Activated CD8-positive, alpha-beta T cell treated with anti-CD3 and anti-CD28 coated beads for 36 hours (primary cell): ENCODE data around the gene GCLC. TPM values are rescaled to one million over a fixed set of nuclear protein-coding genes. Genes with fewer than 3 reads are reported as not detected.

ENCODE experiments used
- ATAC-seq: fragments of 200-7000 bp; cut with Tn5 transposase; one replicate; pipeline ENCODE4 v1.10.0; 2021; ENCODE audit warnings: mild to moderate bottlenecking, moderate library complexity
- CTCF ChIA-PET: fragments of 350-600 bp; sonication (Branson Sonifier 250); formaldehyde crosslinking; loops from one replicate; lab custom pipeline; 2021; ENCODE audit warnings: antibody characterized with exemption; lab: Charles Lee
- POLR2A ChIA-PET: fragments of 350-600 bp; sonication (Branson Sonifier 250); formaldehyde crosslinking; loops from one replicate; lab custom pipeline; 2021; ENCODE audit warnings: antibody characterized with exemption; lab: Charles Lee
- DNase-seq: peaks from one replicate; pipeline ENCODE4 v3.0.0-alpha.2; 2020
- H3K27ac Mint-ChIP-seq: one replicate; pipeline ENCODE4 v1.8.0; 2021; ENCODE audit warnings: mild to moderate bottlenecking, mixed read lengths
- H3K27me3 Mint-ChIP-seq: one replicate; pipeline ENCODE4 v1.8.0; 2021; ENCODE audit warnings: mixed read lengths
- H3K36me3 Mint-ChIP-seq: one replicate; pipeline ENCODE4 v1.8.0; 2021; ENCODE audit warnings: low read depth, mixed read lengths
- H3K4me1 Mint-ChIP-seq: one replicate; pipeline ENCODE4 v1.8.0; 2021; ENCODE audit warnings: low read depth, mixed read lengths
- H3K4me3 Mint-ChIP-seq: one replicate; pipeline ENCODE4 v1.8.0; 2021; ENCODE audit warnings: mild to moderate bottlenecking, moderate library complexity, mixed read lengths
- H3K9me3 Mint-ChIP-seq: one replicate; pipeline ENCODE4 v1.8.0; 2021; ENCODE audit warnings: mixed read lengths
- CTCF ChIP-seq: fragments of 200-600 bp; IDR thresholded peaks from one replicate; pipeline ENCODE4 v1.8.0; 2022; ENCODE audit warnings: antibody characterized with exemption, mild to moderate bottlenecking
- intact Hi-C: fragments of 100-400 bp; cut with micrococcal nuclease; formaldehyde crosslinking; loops from one replicate; pipeline ENCODE4 v1.10.0; 2022
- total RNA-seq, 2 experiments: library from RNA; stranded (reverse); gene quantifications; one replicate each; pipeline ENCODE4 v1.2.3, GENCODE V29; 2021

GCLC gene
- total RNA-seq, 2 experiments from 2014 or later = 17.0 to 18.6 TPM

GRCh38 chr6:53547811-53548496 lies 3.1 kb upstream of the GCLC start:
- intact Hi-C loops = no loop called here
- no peak for TF ChIP-seq CTCF
- DNase-seq (peak; percentile 95), ATAC-seq (peak; percentile 85)
- Mint-ChIP-seq H3K9me3 (no peaks in the 10 kb centered on the region), H3K36me3 (no peaks in the 10 kb centered on the region), H3K27ac (peak overlapping the region; percentile 60), H3K4me3 (peak overlapping the region; percentile 84), H3K27me3 (peaks cover 1% of the 10 kb centered on the region), H3K4me1 (peaks cover 40% of the 10 kb centered on the region)
- POLR2A ChIA-PET = interaction anchor here (0.8 to 2.2 kb wide), 4 partner anchors 9 to 104 kb away, joined by 3 to 12 read pairs (median 4); no protein-coding TSS in a partner anchor
- CTCF ChIA-PET = interaction anchor here (0.8 to 1.9 kb wide), 7 partner anchors 14 to 380 kb away, joined by 3 to 8 read pairs (median 5); no protein-coding TSS in a partner anchor

GRCh38 chr6:53547166-53547810 lies 2.4 kb upstream of the GCLC start:
- DNase-seq = no peak
- ChIA-PET POLR2A (interaction anchor here (0.8 to 2.2 kb wide), 4 partner anchors 8 to 104 kb away, joined by 3 to 12 read pairs (median 4); no protein-coding TSS in a partner anchor), CTCF (interaction anchor here (1.0 to 1.9 kb wide), 6 partner anchors 13 to 379 kb away, joined by 3 to 8 read pairs (median 5); no protein-coding TSS in a partner anchor)
- intact Hi-C loops = no loop called here
- no peak for TF ChIP-seq CTCF
- peak overlapping the region; percentile 60 for H3K27ac Mint-ChIP-seq
- peak; percentile 2 for ATAC-seq
- H3K27me3 Mint-ChIP-seq = peaks cover 1% of the 10 kb centered on the region
- H3K4me3 Mint-ChIP-seq = peak overlapping the region; percentile 84
- H3K4me1 Mint-ChIP-seq = peaks cover 42% of the 10 kb centered on the region
- no peaks in the 10 kb centered on the region for H3K9me3 Mint-ChIP-seq
- no peaks in the 10 kb centered on the region for H3K36me3 Mint-ChIP-seq

- TF ChIP-seq CTCF = no peak
- H3K36me3 Mint-ChIP-seq = peaks cover under 1% of the 10 kb centered on the region
- H3K9me3 Mint-ChIP-seq = no peaks in the 10 kb centered on the region
- H3K4me1 Mint-ChIP-seq = peaks cover 44% of the 10 kb centered on the region
- DNase-seq (no peak), ATAC-seq (no peak)
- no peak overlapping the region for H3K4me3 Mint-ChIP-seq
- no peak overlapping the region for H3K27ac Mint-ChIP-seq
- intact Hi-C loops = no loop called here
- peaks cover 1% of the 10 kb centered on the region for H3K27me3 Mint-ChIP-seq
- CTCF ChIA-PET = no interaction called here
- POLR2A ChIA-PET = interaction anchor here (0.6 kb wide), 1 partner anchor 8 kb away, joined by 3 read pairs; no protein-coding TSS in a partner anchor
Observed at GRCh38 chr6:53546281-53546680, 1.4 kb upstream of the GCLC start.

GRCh38 chr6:53544217-53544469 lies 758 bp downstream of the GCLC start:
- Mint-ChIP-seq H3K4me3 (peak overlapping the region; percentile 94), H3K27me3 (peaks cover 1% of the 10 kb centered on the region), H3K4me1 (peaks cover 56% of the 10 kb centered on the region), H3K9me3 (no peaks in the 10 kb centered on the region), H3K27ac (peak overlapping the region; percentile 90), H3K36me3 (peaks cover 4% of the 10 kb centered on the region)
- TF ChIP-seq CTCF = no peak
- POLR2A ChIA-PET = interaction anchor here (1.0 kb wide), 1 partner anchor 35 kb away, joined by 3 read pairs; no protein-coding TSS in a partner anchor
- no peak for DNase-seq
- CTCF ChIA-PET = interaction anchor here (0.8 to 2.8 kb wide), 9 partner anchors 25 to 191 kb away, joined by 3 to 20 read pairs (median 4); no protein-coding TSS in a partner anchor
- ATAC-seq = no peak
- intact Hi-C loops = loop anchor here (2.0 kb wide), 1 partner anchor 107 kb away; no protein-coding TSS in a partner anchor
